SK-N-SH treated with all-trans-retinoic acid at 6 μM for 48 hours (cell line): ENCODE measurements around the gene DNAJC9.

Experiments used
- ATAC-seq: fragments of 200-7000 bp; cut with Tn5 transposase; 3 replicates; pipeline ENCODE4 v1.9.1; 2020; ENCODE audit warnings: mild to moderate bottlenecking, moderate library complexity
- BACH2 ChIP-seq: fragments of 250-450 bp; sonication (Bioruptor Pico); IDR thresholded peaks from 2 replicates; pipeline ENCODE4 v1.9.0; 2021; ENCODE audit warnings: mild to moderate bottlenecking, borderline replicate concordance
- CREB5 ChIP-seq: fragments of 250-450 bp; sonication (Bioruptor Pico); IDR thresholded peaks from 2 replicates; pipeline ENCODE4 v1.5.1; 2020; ENCODE audit warnings: low read depth, mild to moderate bottlenecking, moderate library complexity
- CSDC2 ChIP-seq: fragments of 250-450 bp; sonication (Bioruptor Pico); IDR thresholded peaks from 2 replicates; pipeline ENCODE4 v1.5.0; 2020; ENCODE audit warnings: mild to moderate bottlenecking, moderate library complexity
- CSRNP3 ChIP-seq: fragments of 250-450 bp; sonication (Bioruptor Pico); IDR thresholded peaks from 2 replicates; pipeline ENCODE4 v1.5.1; 2021; ENCODE audit warnings: mild to moderate bottlenecking, moderate library complexity
- ESRRG ChIP-seq: fragments of 250-450 bp; sonication (Bioruptor Pico); IDR thresholded peaks from 2 replicates; pipeline ENCODE4 v1.6.1; 2021; ENCODE audit warnings: mild to moderate bottlenecking
- GLIS3 ChIP-seq: fragments of 250-450 bp; sonication (Bioruptor Pico); IDR thresholded peaks from 2 replicates; pipeline ENCODE4 v1.5.0; 2020; ENCODE audit warnings: mild to moderate bottlenecking, moderate library complexity
- ISL1 ChIP-seq: fragments of 250-450 bp; sonication (Bioruptor Pico); IDR thresholded peaks from 2 replicates; pipeline ENCODE4 v2.1.2; 2022; ENCODE audit warnings: mild to moderate bottlenecking, moderate library complexity
- OSR1 ChIP-seq: fragments of 250-450 bp; sonication (Bioruptor Pico); IDR thresholded peaks from 2 replicates; pipeline ENCODE4 v1.8.0; 2022; ENCODE audit warnings: moderate library complexity, mild to moderate bottlenecking, inconsistent platforms
- PATZ1 ChIP-seq: fragments of 250-450 bp; sonication (Bioruptor Pico); IDR thresholded peaks from 2 replicates; pipeline ENCODE4 v1.8.0; 2020; ENCODE audit warnings: mild to moderate bottlenecking, moderate library complexity, borderline replicate concordance
- POU6F1 ChIP-seq: fragments of 250-450 bp; sonication (Bioruptor Pico); IDR thresholded peaks from 2 replicates; pipeline ENCODE4 v1.8.0; 2021; ENCODE audit warnings: low read depth, mild to moderate bottlenecking, moderate library complexity, borderline replicate concordance
- PPARA ChIP-seq: fragments of 250-450 bp; sonication (Bioruptor Pico); IDR thresholded peaks from 2 replicates; pipeline ENCODE4 v1.5.0; 2020; ENCODE audit warnings: mild to moderate bottlenecking, borderline replicate concordance
- RARB ChIP-seq: fragments of 250-450 bp; sonication (Bioruptor Pico); IDR thresholded peaks from 2 replicates; pipeline ENCODE4 v1.8.0; 2021; ENCODE audit warnings: mild to moderate bottlenecking, moderate library complexity
- SNAI2 ChIP-seq: fragments of 250-450 bp; sonication (Bioruptor Pico); IDR thresholded peaks from 2 replicates; pipeline ENCODE4 v1.5.0; 2020; ENCODE audit warnings: mild to moderate bottlenecking, moderate library complexity
- TCF4 ChIP-seq: fragments of 250-450 bp; sonication (Bioruptor Pico); IDR thresholded peaks from 2 replicates; pipeline ENCODE4 v1.8.0; 2021; ENCODE audit warnings: mild to moderate bottlenecking, moderate library complexity, borderline replicate concordance
- TOX ChIP-seq: fragments of 250-450 bp; sonication (Bioruptor Pico); IDR thresholded peaks from 2 replicates; pipeline ENCODE4 v1.8.0; 2021; ENCODE audit warnings: mild to moderate bottlenecking, moderate library complexity, borderline replicate concordance
- ZC3H10 ChIP-seq: fragments of 250-450 bp; sonication (Bioruptor Pico); IDR thresholded peaks from 2 replicates; pipeline ENCODE4 v1.5.1; 2021; ENCODE audit warnings: mild to moderate bottlenecking, moderate library complexity
- ZFP30 ChIP-seq: fragments of 450-650 bp; formaldehyde crosslinking; IDR thresholded peaks from 2 replicates; pipeline ENCODE4 v1.5.0; 2022; ENCODE audit warnings: mild to moderate bottlenecking, moderate library complexity
- ZNF70 ChIP-seq: fragments of 450-650 bp; formaldehyde crosslinking; IDR thresholded peaks from 2 replicates; pipeline ENCODE4 v1.5.0; 2020; ENCODE audit warnings: mild to moderate bottlenecking, moderate library complexity
- ZNF8 ChIP-seq: fragments of 450-650 bp; formaldehyde crosslinking; IDR thresholded peaks from 2 replicates; pipeline ENCODE4 v1.5.0; 2020; ENCODE audit warnings: mild to moderate bottlenecking, moderate library complexity

DNAJC9 gene

GRCh38 chr10:73205081-73205480 lies 42.0 kb downstream of the DNAJC9 start:
- ATAC-seq, result no peak
- TF ChIP-seq SNAI2, result no peak
- TF ChIP-seq ISL1, result no peak
- TF ChIP-seq CSDC2 (CRISPR knock-in tag), result no peak
- TF ChIP-seq ZNF8 (CRISPR knock-in tag), result no peak
- no peak for TF ChIP-seq CREB5
- TF ChIP-seq PPARA (CRISPR knock-in tag), result no peak
- TF ChIP-seq ZC3H10 (CRISPR knock-in tag), result no peak
- TF ChIP-seq BACH2, result no peak
- TF ChIP-seq ZFP30 (CRISPR knock-in tag), result no peak
- TF ChIP-seq RARB (CRISPR knock-in tag), result no peak
- no peak for TF ChIP-seq PATZ1
- no peak for TF ChIP-seq ZNF70 (CRISPR knock-in tag)
- no peak for TF ChIP-seq TCF4 (CRISPR knock-in tag)
- no peak for TF ChIP-seq OSR1
- no peak for TF ChIP-seq POU6F1 (CRISPR knock-in tag)
- TF ChIP-seq GLIS3 (CRISPR knock-in tag), result no peak
- TF ChIP-seq TOX (CRISPR knock-in tag), result no peak
- no peak for TF ChIP-seq ESRRG (CRISPR knock-in tag)
- TF ChIP-seq CSRNP3, result no peak
